Testis (tissue), 3 donors: ENCODE measurements around the gene GALNT9. TPM values are rescaled to one million over a fixed set of nuclear protein-coding genes. Genes with fewer than 3 reads are reported as not detected.
"Not testable (repeated sequence)": the region's sequence is repeated elsewhere in the genome, so short reads cannot be mapped to it uniquely, and the experiment has no call there.

Source experiments
- DNase-seq: peaks from one replicate; pipeline ENCODE4 v3.0.0-alpha.2; 2019
- H3K27ac ChIP-seq, 2 donors: fragments of 200-600 bp; sonication (generic); one replicate each; pipeline ENCODE4 v1.5.1; 2019
- H3K27me3 ChIP-seq: fragments of 200-600 bp; sonication (generic); one replicate; pipeline ENCODE4 v1.5.1; 2019
- H3K36me3 ChIP-seq: fragments of 200-600 bp; sonication (generic); one replicate; pipeline ENCODE4 v1.5.1; 2017; ENCODE audit warnings: low read depth; ENCODE audit errors: missing control alignments
- H3K4me1 ChIP-seq: fragments of 200-600 bp; sonication (generic); one replicate; pipeline ENCODE4 v1.5.1; 2019
- H3K4me3 ChIP-seq, 2 donors: fragments of 200-600 bp; sonication (generic); one replicate each; pipeline ENCODE4 v1.5.1; 2017 to 2019
- H3K9me3 ChIP-seq: fragments of 200-600 bp; sonication (generic); one replicate; pipeline ENCODE4 v1.5.1; 2017
- CTCF ChIP-seq, 3 experiments: fragments of 450-650 bp in 2 of 3; fragments of 200-600 bp in 1 of 3; sonication (generic) in 1 of 3; IDR thresholded peaks; one replicate each; pipeline ENCODE4 v1.5.1; 2016 to 2019; ENCODE audit warnings: antibody characterized with exemption in 3 of 3, mild to moderate bottlenecking in 2 of 3, moderate library complexity in 1 of 3
- POLR2A ChIP-seq: fragments of 450-650 bp; IDR thresholded peaks from one replicate; pipeline ENCODE4 v1.6.1; 2017; ENCODE audit warnings: antibody characterized with exemption, mild to moderate bottlenecking, moderate library complexity
- WGBS, 2 donors: methylation state at CpG; one replicate each; pipeline ENCODE4 v1.1.5; 2018; 5-methylcytosine and 5-hydroxymethylcytosine counted together
- intact Hi-C: fragments of 100-400 bp; cut with DNase I; formaldehyde crosslinking; loops from one replicate; pipeline ENCODE4 v1.15.1; 2023; ENCODE audit warnings: low total_unique reads
- polyA plus RNA-seq: library from polyadenylated mRNA; stranded (reverse); fragments of 350-450 nt; fragmentation: Illumina TruSeq; extraction: RNeasy Lipid Tissue Mini Kit (QIAGEN cat#74804); gene quantifications from one replicate; pipeline ENCODE4 v1.2.3, GENCODE V29; 2014; ENCODE audit warnings: low read depth, low replicate concordance; ENCODE audit not compliant: insufficient read depth
- total RNA-seq, 2 donors: library from RNA; depleted of rRNA; stranded (reverse); fragments of >200 nt; gene quantifications; one replicate each; pipeline ENCODE4 v1.2.3, GENCODE V29; 2016

Gene GALNT9
- total and polyA plus RNA-seq, 3 donors from 2014 or later, result 1.1 to 1.5 (median 1.3) TPM

- Histone ChIP-seq H3K36me3 (no peaks in the 10 kb centered on the region), H3K4me1 (no peaks in the 10 kb centered on the region), H3K4me3 (no peak overlapping the region), H3K27me3 (no peaks in the 10 kb centered on the region), H3K27ac (no peak overlapping the region), H3K9me3 (no peaks in the 10 kb centered on the region)
- intact Hi-C loops, result no loop called here
- DNase-seq, result no peak
- 67 to 77% methylated on average over 15 to 30 of the region's 31 CpGs for WGBS, 2 donors
- TF ChIP-seq POLR2A (no peak), CTCF (IDR thresholded peaks at IDR 0.05) (no peak)
Measured at GRCh38 chr12:132308853-132309595, 20.4 kb downstream of the GALNT9 start.

GRCh38 chr12:132307976-132308852 lies 21.2 kb downstream of the GALNT9 start:
- Histone ChIP-seq H3K4me1 (no peaks in the 10 kb centered on the region), H3K9me3 (no peaks in the 10 kb centered on the region), H3K36me3 (no peaks in the 10 kb centered on the region), H3K27ac (no peak overlapping the region), H3K27me3 (no peaks in the 10 kb centered on the region), H3K4me3 (no peak overlapping the region)
- TF ChIP-seq POLR2A, result no peak
- no peak for DNase-seq
- WGBS, 2 donors, result 61 to 70% methylated on average over 12 to 31 of the region's 32 CpGs
- intact Hi-C loops, result no loop called here

- intact Hi-C loops, result no loop called here
- 66 to 82% methylated on average over 10 of the region's 10 CpGs for WGBS, 2 donors
- H3K27ac ChIP-seq, result no peak overlapping the region
- H3K36me3 ChIP-seq, result no peaks in the 10 kb centered on the region
- TF ChIP-seq POLR2A (no peak), CTCF (IDR thresholded peaks at IDR 0.05) (no peak)
- no peaks in the 10 kb centered on the region for H3K4me1 ChIP-seq
- no peak for DNase-seq
- H3K27me3 ChIP-seq, result no peaks in the 10 kb centered on the region
- H3K9me3 ChIP-seq, result no peaks in the 10 kb centered on the region
- H3K4me3 ChIP-seq, result no peak overlapping the region
Measured at GRCh38 chr12:132306885-132307191, 22.6 kb downstream of the GALNT9 start.

- no peak for DNase-seq
- H3K27ac ChIP-seq, result no peak overlapping the region
- WGBS, 2 donors, result 82 to 84% methylated on average over 27 to 45 of the region's 51 CpGs
- intact Hi-C loops, result no loop called here
- TF ChIP-seq POLR2A, result no peak
- TF ChIP-seq CTCF (IDR thresholded peaks at IDR 0.05), result no peak
- H3K4me3 ChIP-seq, result no peak overlapping the region
- no peaks in the 10 kb centered on the region for H3K27me3 ChIP-seq
- no peaks in the 10 kb centered on the region for H3K4me1 ChIP-seq
- H3K36me3 ChIP-seq, result no peaks in the 10 kb centered on the region
- no peaks in the 10 kb centered on the region for H3K9me3 ChIP-seq
Measured at GRCh38 chr12:132305991-132306884, 23.2 kb downstream of the GALNT9 start.

- no peak for DNase-seq
- no peak overlapping the region for H3K27ac ChIP-seq
- H3K4me3 ChIP-seq, result no peak overlapping the region
- H3K4me1 ChIP-seq, result no peaks in the 10 kb centered on the region
- no peaks in the 10 kb centered on the region for H3K27me3 ChIP-seq
- WGBS, 2 donors, result 80 to 85% methylated on average over 2 to 10 of the region's 14 CpGs
- no peaks in the 10 kb centered on the region for H3K36me3 ChIP-seq
- no peaks in the 10 kb centered on the region for H3K9me3 ChIP-seq
- no peak for TF ChIP-seq POLR2A
- TF ChIP-seq CTCF (IDR thresholded peaks at IDR 0.05), result no peak
- intact Hi-C loops, result no loop called here
Measured at GRCh38 chr12:132305560-132305966, 23.8 kb downstream of the GALNT9 start.

- H3K9me3 ChIP-seq, DNase-seq, H3K27me3 ChIP-seq, intact Hi-C loops, H3K4me3 ChIP-seq, H3K27ac ChIP-seq, H3K36me3 ChIP-seq, H3K4me1 ChIP-seq: not testable (repeated sequence)
- 80% methylated on average over 1 of the region's 28 CpGs; no CpG with 5 or more reads in 1 of the 2 donors for WGBS, 2 donors
Measured at GRCh38 chr12:132304866-132305265, 24.5 kb downstream of the GALNT9 start.

GRCh38 chr12:132303853-132304373 lies 25.5 kb downstream of the GALNT9 start:
- 83% methylated on average over 4 of the region's 30 CpGs; no CpG with 5 or more reads in 1 of the 2 donors for WGBS, 2 donors
- H3K36me3 ChIP-seq, H3K4me3 ChIP-seq, intact Hi-C loops, H3K4me1 ChIP-seq, H3K27me3 ChIP-seq, DNase-seq, H3K9me3 ChIP-seq, H3K27ac ChIP-seq: not testable (repeated sequence)
